Activated CD8-positive, alpha-beta memory T cell treated with anti-CD3 and anti-CD28 coated beads for 36 hours (primary cell): ENCODE results near the gene GNG12. TPM values are rescaled to one million over a fixed set of nuclear protein-coding genes. Genes with fewer than 3 reads are reported as not detected.
"Not testable (repeated sequence)": the region's sequence is repeated elsewhere in the genome, so short reads cannot be mapped to it uniquely, and the experiment has no call there.

Source experiments
- CTCF ChIA-PET: fragments of 350-600 bp; sonication (Branson Sonifier 250); formaldehyde crosslinking; loops from one replicate; lab custom pipeline; 2021; ENCODE audit warnings: antibody characterized with exemption; lab: Charles Lee
- POLR2A ChIA-PET: fragments of 350-600 bp; sonication (Branson Sonifier 250); formaldehyde crosslinking; loops from one replicate; lab custom pipeline; 2021; ENCODE audit warnings: antibody characterized with exemption; lab: Charles Lee
- total RNA-seq, 2 experiments: library from RNA; stranded (reverse); gene quantifications; one replicate each; pipeline ENCODE4 v1.2.3, GENCODE V29; 2021

GNG12 gene
- total RNA-seq, 2 experiments from 2014 or later = 0.27 to 0.34 TPM

GRCh38 chr1:67747671-67748546 is 85.4 kb downstream of the GNG12 start:
- POLR2A ChIA-PET = no interaction called here
- CTCF ChIA-PET = interaction anchor here (1.6 kb wide), 1 partner anchor 10 kb away, joined by 3 read pairs; no protein-coding TSS in a partner anchor

- ChIA-PET POLR2A (no interaction called here), CTCF (no interaction called here)
Observed at GRCh38 chr1:67745875-67746698, 87.2 kb downstream of the GNG12 start.

GRCh38 chr1:67743072-67743725 is 90.1 kb downstream of the GNG12 start:
- POLR2A ChIA-PET = no interaction called here
- CTCF ChIA-PET = no interaction called here

GRCh38 chr1:67741736-67742135 is 91.5 kb downstream of the GNG12 start:
- ChIA-PET CTCF (no interaction called here), POLR2A (no interaction called here)

GRCh38 chr1:67741121-67741520 is 92.1 kb downstream of the GNG12 start:
- POLR2A ChIA-PET = no interaction called here
- CTCF ChIA-PET = no interaction called here

GRCh38 chr1:67740543-67740942 is 92.7 kb downstream of the GNG12 start:
- ChIA-PET POLR2A (no interaction called here), CTCF (no interaction called here)

- POLR2A ChIA-PET = no interaction called here
- CTCF ChIA-PET = no interaction called here
Observed at GRCh38 chr1:67739361-67739760, 93.9 kb downstream of the GNG12 start.

GRCh38 chr1:67738401-67738800 is 94.9 kb downstream of the GNG12 start:
- ChIA-PET CTCF (no interaction called here), POLR2A (no interaction called here)

- ChIA-PET CTCF (interaction anchor here (1.2 kb wide), 1 partner anchor 10 kb away, joined by 3 read pairs; no protein-coding TSS in a partner anchor), POLR2A (no interaction called here)
Observed at GRCh38 chr1:67737875-67738274, 95.4 kb downstream of the GNG12 start.

GRCh38 chr1:67736750-67737149 is 96.5 kb downstream of the GNG12 start:
- POLR2A ChIA-PET = no interaction called here

GRCh38 chr1:67735806-67736627 is 97.2 kb downstream of the GNG12 start:
- CTCF ChIA-PET = interaction anchor here (1.8 kb wide), 1 partner anchor 175 kb away, joined by 4 read pairs; no protein-coding TSS in a partner anchor
- POLR2A ChIA-PET = no interaction called here

More at GRCh38 chr1:67736750-67737149, 96.5 kb downstream of the GNG12 start:
- CTCF ChIA-PET = interaction anchor here (1.0 to 1.8 kb wide), 2 partner anchors 24 to 175 kb away, joined by 3 to 4 read pairs; no protein-coding TSS in a partner anchor

GRCh38 chr1:67735206-67735605 is 98.1 kb downstream of the GNG12 start:
- CTCF ChIA-PET = no interaction called here
- POLR2A ChIA-PET = no interaction called here

- ChIA-PET CTCF (no interaction called here), POLR2A (no interaction called here)
Observed at GRCh38 chr1:67734323-67734690, 99.0 kb downstream of the GNG12 start.

- ChIA-PET POLR2A (no interaction called here), CTCF (no interaction called here)
Observed at GRCh38 chr1:67733681-67734322, 99.5 kb downstream of the GNG12 start.

GRCh38 chr1:67732750-67733151 is 100.5 kb downstream of the GNG12 start:
- CTCF ChIA-PET = no interaction called here
- POLR2A ChIA-PET = no interaction called here

GRCh38 chr1:67731322-67731721 is 101.9 kb downstream of the GNG12 start:
- POLR2A ChIA-PET = no interaction called here
- CTCF ChIA-PET = no interaction called here

GRCh38 chr1:67730312-67730711 is 103.0 kb downstream of the GNG12 start:
- CTCF ChIA-PET = interaction anchor here (0.6 kb wide), 1 partner anchor 30 kb away, joined by 3 read pairs; no protein-coding TSS in a partner anchor
- POLR2A ChIA-PET = not testable (repeated sequence)

- POLR2A ChIA-PET = no interaction called here
Observed at GRCh38 chr1:67729872-67730271, 103.4 kb downstream of the GNG12 start.

More at GRCh38 chr1:67729872-67730271, 103.4 kb downstream of the GNG12 start:
- CTCF ChIA-PET = interaction anchor here (0.6 kb wide), 1 partner anchor 31 kb away, joined by 3 read pairs; no protein-coding TSS in a partner anchor
